ENCODE results near the gene ARSG.

The ARSG gene

DNA sequence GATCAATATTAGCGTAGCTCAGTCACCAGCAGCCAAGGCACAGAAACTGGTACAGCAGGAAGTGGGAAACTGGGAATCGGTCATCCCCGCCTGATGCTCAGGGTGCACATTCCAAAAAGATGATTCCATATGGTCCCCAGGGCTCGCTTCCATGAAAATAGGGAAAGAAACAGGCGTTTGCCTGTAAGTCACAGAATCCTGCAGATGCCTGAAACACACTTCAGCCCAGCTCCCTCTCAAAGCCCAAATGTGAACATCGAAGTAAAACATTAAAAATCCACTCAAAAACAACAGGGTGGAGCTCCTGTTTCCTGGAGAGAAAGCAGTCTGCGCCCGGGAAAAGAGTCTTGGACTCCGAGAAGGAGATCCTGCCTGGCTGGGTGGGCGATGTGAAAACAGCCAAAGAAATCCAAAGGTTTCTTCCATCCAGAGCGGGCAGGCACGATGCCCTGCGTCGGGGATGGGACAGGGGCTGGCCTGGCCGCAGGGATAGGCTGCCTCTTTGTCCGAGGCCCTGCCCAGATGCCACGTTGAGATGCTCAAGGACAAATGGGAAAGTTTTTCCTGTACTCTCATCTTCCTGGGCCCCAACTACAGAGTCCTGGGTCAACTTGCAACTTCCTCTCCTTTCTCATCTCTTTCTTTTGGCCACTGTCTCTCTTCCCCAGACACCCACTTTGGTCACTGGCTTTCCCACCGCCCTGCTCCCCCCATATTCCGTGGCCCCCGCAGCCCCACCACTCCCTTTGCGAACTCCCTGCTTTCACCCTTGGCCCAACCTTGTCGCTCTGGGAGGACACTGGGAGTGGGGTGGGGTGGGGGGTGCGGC lies 165.3 kb downstream of the ARSG start:
- DNase-seq: peak; percentile 36

DNA sequence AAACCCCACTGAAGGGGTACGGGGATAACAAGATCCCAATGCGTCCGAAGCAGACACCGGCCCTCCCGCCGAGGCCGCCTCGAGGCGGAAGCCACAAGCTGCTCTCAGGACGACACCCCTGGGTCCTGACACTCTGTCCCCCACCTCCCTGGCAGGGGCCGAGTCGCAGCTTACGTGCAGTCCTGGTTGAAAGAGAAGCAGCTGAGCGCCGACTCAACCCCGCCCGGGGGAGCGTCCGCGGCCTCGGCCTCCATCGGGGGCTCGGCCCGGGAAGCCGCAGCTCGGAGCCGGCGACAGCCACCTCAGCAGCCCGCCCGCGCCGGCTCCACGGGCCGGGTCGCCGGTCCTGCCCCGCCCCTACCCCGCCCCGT lies 165.9 kb downstream of the ARSG start, which contains the start of gene WIPI1:
Gene WIPI1 (minus strand): TSS at position 329 of the 371 bp plus-strand sequence. CDS start 75 bp downstream, at position 254.
- peak; percentile 68 for DNase-seq

DNA sequence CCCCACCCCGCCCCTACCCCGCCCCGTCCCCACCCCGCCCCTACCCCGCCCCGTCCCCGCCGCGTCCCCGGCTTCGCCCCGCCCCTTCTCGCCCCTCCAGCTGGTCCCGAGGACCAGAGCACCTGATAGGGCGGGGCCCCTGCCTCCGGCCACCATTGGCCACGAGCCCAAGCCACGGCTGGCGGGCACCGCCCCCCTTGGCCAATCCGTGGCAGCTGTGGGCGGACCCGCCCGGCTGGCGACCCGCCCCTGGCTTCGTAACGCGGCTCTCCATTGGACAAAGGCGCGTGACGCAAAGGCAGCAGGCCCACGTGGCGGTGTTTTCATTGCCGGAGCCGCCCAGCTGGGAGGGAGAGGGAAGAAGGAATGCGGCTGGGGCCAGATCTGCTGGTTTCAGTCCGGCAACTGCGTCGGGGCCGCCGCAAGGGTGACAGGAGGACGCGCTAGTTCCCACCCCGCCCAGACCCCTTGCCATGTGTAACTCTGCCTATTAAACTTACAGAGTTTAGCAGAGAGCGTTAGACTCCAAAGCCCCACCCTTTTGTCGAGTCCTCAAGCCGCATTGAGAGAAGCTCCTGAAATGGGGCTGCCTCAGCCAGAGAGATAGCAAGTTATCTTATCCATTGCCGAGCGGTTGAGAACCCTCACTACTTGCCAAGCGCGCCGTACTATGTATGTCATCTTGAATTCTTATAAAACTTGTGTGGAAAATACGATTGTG lies 166.4 kb downstream of the ARSG start:
- peak; percentile 99 for DNase-seq

DNA sequence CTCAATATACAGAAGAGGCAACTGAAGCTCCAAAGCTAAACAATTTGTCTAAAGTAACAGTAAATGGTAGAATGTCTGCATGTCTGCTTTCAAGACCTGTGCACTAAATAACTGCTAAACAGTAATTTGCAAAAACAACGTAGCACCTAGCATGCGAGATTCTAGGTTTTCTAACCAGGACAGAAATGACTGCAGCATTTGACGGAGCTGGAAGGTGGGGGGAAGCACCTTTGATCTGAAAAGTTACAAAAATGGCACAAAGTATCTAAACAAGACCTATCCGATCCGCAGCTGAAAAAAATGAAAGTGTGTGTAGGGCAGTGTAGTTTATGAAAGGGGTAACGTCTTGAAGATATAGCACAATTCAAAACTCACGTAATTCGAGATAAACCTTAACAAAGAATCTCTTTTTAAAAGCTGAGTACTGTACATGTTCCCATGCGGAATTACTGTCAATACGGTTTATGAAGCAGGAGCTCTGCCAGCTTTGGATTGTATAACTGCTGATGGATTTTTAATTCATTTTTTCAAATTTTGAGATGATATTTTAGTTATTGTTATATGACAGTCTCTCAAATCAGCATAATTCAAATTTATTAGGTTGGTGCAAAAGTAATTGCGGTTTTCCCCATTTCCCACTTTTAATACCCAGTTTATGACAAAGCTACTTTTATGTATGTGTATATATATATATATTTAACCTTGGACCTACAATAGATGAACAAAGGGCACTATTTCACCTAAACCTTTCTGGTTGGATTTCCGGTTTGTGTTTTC lies 167.2 kb downstream of the ARSG start:
- DNase-seq: peak; percentile 25

DNA sequence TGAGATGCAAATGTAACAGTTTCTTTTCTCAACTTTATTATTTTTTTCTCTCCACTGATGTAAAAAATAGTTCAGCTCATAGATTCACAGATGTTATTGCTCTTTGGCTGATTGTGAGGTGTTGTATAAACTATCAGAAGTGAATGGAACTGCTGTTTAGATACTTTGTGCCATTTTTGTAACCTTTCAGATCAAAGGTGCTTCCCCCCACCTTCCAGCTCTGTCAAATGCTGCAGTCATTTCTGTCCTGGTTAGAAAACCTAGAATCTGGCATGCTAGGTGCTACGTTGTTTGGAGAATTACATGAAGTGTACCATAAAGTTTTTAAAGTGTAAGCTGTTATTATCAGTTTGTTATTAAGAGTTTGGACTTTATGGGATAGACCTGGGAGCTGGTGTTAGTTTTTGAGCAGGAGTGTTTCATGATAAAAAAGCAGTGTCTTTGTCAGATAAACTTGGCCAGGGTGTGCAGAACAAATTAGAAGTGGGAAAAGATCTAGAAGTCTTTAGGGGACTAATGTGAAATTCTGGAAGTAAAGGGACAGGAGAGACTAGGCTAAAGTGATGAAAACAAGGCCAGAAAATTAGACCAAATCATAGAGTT lies 167.8 kb downstream of the ARSG start:
- no peak for DNase-seq

DNA sequence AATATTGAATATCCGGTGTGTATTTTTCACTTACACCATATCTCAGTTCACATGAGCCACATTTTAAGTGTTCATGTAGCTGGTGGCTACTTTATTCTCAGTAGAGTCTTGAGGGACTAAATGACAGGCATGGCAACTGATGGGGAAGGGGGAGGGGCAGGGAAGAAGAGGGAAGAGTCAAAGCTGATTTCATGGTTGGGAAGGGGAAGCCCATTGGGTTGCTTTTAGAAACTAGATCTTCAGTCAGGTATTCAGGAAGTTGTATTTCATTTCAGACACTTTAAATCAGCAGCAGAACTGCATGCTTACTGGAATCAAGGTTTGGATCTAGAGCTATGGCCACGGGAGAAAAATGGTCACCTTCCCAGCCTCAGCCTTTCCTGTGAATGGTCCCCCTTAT lies 168.9 kb downstream of the ARSG start:
- DNase-seq: no peak

DNA sequence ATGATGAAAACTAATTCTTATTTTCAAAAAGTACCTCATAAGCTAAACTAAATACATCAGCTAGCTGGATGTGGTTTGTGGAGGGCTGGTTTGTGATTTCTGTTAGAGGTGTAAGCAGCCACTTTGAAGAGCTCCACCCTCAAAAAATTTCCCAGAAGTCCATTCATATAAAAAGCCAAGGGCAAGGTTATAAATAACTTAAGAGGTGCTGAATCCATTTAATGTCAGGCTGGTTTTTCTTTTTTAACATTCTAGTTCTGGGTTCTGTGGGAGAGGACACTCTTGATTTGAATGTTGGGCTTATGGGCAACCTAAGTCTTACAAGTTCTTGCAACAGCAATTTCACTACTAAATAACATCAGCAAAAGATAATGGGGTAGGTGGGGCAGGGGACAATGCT lies 169.4 kb downstream of the ARSG start:
- DNase-seq: peak; percentile 40

DNA sequence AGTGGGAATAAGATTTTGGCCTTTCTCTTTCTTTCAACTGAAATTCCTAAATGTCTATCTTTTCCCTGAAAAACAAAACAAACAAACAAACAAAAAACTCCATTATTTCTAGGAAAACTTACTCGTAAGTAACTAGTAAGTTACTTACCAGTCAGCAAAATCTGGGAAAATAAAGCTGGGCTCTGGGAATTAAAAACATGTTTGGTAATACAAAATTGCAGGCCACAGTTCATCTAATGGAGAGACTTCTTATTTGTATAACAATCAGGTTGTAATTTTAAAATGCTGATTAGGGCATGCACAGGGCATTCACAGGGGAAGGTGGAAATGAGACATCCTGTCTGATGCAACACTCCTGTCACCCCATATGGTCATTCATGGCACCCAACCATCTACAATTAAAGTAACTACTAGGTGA lies 169.8 kb downstream of the ARSG start:
- peak; percentile 65 for DNase-seq

DNA sequence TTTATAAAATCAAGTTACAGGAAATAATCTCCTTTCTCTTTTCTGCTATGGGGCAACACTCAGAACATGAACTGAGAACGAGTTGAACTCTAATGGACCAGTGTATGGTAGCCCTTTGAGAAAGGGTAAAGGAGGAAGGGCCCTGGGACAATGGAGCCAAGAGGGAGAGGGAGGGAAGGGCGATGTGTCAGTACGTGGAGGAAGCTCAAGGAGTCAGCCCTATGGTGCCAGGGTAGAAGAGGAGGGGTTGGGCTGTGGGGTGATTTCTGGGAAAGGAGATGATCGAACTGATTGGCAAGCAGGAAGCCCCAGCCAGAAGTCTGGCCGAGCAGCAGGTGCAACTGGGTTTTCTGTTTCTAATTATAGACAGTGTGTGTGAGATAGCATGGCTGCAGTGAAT lies 170.3 kb downstream of the ARSG start:
- DNase-seq: peak; percentile 61

DNA sequence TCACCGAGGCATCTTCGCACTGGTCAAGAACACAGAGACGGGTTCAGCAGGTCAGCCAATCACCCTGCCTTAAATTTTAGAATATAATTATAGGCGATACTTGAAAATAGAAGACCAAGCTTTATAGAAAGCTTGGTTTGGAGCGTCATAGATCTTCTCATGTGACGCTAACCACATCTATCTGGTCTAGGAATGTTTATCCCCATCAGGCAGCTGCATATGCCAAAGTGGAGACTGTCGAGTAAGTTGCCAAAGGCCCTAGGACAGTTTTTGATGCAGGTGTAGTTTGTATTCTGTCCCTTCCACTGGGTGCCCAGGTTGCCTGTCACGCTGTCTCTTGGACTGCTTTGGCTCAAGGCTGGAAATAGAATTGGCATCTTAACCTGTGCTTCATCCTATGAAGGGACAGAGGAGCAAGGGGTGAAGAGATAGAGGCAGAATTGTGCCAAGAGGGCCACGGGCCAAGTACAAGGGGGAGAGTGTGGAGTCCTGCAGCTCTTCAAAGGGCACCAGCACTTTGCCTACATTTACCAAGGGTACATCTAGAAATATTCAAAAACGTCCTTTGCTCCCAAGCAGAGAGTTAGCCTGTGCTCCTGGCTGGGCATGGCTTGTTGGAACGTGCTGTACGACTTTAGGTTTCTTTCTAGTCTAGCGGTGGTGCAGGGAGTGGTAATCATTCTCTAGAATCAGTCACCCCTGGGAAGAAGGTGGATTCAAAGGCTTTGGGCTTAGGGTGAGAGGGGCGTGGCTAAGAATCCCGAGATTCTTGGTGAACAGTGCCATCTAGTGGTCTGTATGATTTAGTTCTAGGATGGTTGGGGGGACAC lies 171.3 kb downstream of the ARSG start:
- DNase-seq: peak; percentile 92

DNA sequence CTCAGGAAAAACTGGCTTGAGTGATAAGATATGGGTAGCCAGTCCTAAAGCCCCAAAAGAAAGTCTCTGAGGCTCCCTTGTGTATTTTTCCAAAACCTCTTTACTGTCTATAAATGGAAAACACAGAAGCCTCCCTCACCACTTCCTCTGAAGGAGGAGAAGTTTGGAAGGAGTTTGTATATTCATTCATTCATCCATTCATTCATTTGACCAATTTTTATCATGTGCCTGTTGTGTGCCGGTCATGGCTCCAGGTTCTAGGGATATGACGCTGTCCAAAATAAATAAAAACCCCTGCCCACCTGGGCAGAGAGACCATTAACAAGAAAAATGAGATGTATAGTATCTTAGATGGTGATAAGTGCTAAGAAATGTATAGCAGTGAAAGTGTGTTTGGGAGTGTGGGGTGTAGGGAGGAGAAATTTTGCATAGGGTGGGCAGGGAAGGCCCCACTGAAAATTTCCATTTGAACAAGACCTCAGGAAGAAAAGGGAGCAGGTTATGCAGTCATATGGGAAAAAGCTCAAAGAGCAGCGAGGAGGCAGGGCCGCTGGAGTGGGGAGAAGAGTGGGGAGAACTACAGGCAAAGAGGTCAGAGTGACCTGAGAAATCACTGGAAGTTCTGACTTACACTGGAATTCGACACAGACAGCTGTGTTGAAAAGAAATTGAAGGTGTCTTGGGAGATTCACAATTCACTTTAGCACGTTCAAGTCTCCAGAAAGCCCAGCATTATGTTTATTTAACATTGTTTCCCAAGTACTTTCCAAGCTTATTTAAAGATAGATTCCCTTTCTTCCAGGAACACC lies 172.1 kb downstream of the ARSG start:
- no peak for DNase-seq

DNA sequence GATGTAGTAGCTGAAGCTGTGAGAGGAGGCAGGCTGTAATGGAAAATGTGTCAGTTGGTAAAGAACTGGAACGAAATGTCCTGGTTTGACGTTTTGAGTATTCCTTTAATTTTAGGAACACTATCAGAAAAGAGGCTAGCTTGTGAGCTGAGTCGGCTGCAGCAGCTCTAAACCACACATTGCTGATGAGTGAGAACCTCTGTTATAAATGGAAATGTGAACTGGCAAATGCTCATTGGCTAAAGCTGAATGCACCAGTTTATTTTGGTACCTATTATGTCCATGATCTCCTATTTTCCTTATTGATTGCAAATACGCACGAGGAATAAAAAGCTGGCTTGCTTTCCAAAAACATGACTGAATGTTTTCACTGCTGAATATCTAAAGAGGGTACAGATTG lies 177.0 kb downstream of the ARSG start:
- DNase-seq: no peak

DNA sequence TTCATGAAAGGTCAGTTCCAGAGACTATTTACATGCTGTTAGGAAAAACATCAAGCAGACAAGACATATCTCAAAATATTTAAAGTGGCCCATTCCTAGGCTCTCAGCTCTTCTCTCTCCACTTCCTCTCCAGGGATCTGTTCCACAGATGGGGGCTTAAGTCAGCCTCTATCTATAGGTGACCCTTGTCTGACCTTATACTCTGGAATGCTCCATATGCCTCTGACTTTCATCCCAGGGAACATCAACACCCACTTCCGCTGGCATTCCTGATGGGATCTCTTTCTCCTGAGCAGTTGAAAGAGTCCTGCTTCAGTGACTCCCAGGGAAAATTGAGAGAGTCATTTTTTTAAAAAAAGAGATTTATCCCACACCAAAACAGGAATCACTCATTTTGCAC lies 177.5 kb downstream of the ARSG start:
- DNase-seq: no peak

All from RPMI8226 (cell line).